ENCODE data around the gene COL13A1.

Gene COL13A1

DNA sequence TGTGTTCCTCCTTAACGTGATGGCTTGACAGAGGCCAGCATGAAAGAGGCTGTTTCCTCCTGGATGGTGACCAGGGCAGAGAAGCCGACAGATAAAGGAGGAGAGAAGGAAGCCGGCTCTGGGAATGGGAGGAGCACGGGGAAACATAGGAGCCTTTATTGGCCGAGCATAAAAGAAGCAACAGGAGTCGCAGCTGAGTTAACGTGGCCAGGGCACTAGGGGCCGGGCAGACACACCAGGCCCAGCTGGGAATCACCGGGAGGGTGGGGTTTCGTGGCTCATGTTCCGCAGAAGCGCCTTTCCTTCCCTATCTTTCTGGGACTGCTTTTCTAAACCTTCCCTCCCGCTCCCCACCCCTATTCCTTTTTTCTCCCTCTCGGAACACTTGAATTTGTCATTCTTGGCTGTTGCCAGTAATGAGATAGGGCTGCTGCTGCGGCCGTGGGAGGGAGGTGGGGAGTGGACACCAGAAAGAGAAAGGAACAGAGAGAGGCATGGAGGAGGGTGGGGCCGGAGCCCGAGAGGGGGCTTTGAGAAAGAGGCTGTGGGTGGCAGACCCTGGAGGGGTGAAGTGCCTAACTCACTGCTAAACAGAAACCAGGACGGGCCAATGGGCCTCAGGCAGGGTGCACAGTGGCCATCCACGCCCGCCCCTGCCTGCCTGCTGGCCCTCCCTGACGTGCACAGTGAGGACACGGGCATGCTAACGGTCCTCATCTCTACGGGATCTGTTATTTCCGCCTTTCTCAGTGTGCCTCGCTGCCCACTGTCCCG, 65.2 kb downstream of the COL13A1 start:
- no peak for DNase-seq (ENCODE audit: low read depth)

DNA sequence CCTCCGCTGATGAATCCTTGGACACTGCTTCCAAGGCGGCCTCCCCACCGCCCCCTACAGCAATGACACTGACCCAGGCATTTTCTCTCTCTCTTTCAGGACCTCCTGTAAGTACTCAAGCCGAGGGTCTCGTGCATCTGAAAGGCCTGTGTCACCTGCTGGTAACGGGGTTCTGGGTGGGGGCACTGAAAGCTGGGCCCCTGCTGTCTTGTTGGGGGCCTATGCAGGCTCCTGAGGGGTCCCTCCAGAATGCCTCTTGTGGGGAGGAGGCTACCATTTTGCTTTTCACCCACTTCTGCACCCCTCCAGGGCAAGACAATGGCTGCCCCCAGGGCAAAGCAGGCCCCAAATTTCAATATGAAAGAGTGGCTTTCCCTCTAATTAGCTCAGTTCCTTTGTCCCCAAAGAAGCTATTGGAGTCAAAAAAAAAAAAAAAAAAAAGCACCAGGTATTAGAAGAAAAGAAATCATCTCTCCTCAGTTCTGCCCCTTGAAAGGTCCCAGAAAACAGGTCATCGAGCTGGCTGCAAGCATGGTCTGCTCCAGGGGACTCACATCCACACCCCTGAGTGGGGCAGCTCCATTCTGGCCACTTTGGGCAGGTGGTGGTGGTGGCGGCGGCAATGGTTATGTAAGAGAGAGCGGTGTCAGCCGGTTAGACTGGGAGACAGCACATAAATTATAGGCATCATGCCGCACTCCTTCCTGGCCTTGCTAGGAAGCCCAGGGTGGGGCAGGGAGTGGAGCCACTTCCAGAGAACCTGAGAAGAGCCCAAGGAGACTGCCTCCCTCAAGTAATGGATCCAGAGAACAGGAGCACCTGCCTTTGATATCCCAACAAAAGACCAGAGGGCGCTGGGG, 66.2 kb downstream of the COL13A1 start:
- no peak for DNase-seq (ENCODE audit: low read depth)

DNA sequence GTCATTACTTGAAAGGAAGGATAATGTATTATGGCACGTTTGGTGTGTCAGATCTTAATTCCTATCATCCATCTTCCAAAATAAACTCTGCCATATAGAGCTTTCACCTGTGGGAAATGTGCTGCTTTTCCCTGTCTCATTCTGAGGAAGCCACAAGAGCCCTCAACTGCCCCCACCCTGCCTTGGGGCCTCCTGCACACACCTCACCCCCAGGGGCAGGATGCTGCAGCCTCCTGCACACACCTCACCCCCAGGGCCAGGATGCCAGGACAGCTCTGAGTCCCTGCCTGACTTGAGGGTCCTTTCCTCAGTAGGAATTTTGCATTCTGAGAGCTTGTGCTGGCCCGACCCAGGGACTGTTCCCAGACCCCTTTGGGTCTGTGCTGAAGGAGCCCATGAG, 67.1 kb downstream of the COL13A1 start:
- no peak for DNase-seq (ENCODE audit: low read depth)

DNA sequence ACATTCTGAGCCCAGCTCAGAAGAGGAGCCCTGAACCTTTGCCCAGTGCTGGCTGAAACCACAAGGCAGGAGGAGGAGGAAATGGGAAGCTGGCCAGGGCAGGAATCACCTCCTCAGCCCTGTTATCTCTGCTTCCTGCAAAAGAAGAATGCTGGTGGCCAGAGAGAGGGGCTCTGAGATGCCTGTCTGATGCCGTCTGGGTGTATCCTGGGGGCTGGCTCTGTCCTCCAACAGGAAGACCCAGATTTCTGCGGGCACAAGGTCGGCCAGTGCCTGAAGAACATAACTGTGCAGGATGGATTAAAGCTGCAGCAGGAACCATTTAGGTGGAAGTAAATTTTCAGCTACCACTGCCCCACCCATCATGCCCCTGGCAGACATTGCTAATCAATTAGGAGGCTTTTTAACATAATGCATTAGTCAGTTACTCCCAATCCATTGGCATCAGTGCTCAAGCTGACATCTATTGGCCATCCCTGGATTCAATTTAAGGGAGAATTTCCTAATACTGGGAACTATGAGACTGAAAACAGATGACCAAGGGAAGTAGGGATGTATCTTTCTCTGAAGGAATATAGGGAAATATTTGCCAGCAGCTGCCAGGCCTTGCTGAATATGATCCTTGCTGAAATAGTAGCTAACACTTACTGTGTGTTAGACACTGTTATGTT, 67.7 kb downstream of the COL13A1 start:
- DNase-seq (ENCODE audit: low read depth) = no peak

DNA sequence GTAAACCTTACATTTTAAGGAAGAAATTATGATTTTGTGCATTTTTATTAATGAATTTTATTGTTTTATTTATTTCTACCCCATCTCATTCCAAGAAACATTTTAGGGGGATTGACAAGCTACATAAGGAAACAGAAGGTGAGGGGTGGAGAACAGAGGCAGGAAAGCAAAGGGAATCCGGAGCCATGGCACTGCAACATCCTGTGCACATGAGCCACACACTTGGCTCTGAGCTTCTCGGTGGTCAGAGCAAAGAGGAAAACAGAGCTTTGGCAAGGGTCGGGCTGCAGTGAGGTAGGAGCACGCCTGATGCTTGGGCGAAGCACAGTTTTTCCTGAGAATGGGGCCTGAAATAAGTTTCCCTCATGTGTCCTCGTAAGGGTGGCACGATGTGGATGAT, 68.9 kb downstream of the COL13A1 start:
- DNase-seq (ENCODE audit: low read depth) = no peak

DNA sequence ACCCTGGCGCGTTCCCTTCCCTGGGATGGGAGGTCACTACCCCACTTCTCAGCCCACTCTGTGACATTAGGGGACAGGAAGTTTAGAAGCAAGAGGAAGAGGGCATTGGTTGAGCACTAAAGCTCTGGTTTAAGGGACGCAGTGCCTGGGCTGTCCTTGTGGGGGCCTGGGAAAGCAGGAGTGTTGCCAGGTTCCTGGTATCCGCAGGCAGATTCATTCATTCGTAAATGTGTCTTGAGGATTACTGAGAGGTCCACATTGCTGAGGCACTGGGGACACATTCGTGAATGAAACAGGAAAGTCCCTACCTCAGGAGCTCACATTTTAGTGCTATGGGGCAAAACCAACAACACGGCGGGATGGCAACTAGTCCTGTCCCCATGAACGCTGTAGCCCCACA, 69.4 kb downstream of the COL13A1 start:
- no peak for DNase-seq (ENCODE audit: low read depth)

DNA sequence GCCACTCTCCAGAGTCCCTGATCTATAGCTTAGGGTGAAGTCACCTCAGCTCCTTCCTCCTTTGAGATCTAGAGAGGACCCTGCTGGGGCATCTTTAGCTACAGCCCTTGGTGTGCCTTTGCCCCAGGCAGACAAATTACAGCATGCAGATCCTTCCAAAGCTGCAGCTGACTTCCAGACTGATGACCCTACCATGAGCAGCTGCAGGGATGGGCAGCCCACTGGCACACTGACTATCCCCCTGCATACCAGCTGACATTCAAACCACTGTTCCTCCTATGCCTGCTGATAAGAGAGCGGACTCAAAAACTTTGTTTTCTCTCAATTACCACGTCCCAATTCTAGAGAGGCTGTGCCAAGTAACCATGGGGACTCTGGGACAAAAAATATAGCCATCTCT, 70.6 kb downstream of the COL13A1 start:
- DNase-seq (ENCODE audit: low read depth) = no peak

DNA sequence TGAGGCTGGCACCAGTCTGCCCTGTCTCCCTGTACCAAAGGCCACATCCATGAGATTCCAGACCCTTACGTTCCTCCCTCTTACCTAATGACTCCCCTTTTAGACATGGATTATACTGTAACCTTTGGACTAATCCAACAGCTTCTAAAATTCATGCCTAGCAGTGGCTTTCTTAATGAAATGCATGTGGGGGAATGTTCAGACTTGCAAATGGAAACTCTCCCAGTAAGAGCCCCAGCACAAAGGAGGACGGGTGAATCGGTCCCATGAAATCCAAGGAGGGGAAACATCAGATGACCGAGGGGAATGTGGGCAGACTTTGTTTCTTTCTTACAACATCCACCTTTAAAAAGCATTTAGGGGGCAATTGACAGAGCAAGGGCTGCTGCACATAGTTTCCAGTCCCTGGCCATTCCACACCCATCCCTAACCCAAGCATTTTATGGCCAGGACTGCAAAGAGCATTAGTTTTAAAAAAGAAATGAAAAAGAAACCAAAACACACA, 71.5 kb downstream of the COL13A1 start:
- no peak for DNase-seq (ENCODE audit: low read depth)

DNA sequence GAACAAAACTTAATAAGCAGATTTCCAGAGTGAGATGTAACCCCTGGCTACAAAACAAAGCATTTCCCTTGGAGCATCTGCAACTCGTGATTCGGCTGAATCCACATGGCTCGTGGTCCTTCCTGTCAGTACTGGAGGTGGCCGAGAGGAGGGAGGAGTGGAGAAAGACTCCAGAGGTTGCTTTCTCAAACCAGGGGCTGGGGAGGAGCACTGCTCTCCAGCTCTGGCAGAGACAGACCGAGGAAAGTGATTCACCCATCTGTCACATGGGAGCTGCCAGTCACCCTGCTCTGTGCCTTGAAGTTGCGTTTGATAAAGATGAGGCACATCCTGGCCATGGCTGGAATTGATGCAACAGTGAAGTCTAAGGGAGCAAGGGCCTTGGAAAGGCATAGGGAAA, 72.7 kb downstream of the COL13A1 start:
- no peak for DNase-seq (ENCODE audit: low read depth)

DNA sequence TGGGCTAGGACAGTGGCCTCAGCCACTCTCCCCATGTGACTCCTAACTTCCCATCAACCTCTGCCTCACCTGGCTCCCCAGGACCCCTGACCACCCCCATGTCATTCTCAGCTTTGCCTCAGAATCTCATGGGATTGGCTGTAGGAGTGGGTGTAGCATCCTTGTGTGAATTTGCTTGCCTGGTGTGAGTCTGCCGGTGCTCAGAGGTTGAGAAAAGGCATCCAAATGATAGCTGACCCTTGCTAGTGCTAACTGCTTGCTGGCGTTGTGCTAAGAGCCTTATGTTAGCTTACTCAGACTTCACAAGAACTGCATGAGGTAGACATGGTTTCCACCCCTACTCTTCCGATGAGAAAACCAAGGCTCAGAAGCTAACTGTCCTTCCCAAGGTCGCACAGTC, 74.2 kb downstream of the COL13A1 start:
- no peak for DNase-seq (ENCODE audit: low read depth)

DNA sequence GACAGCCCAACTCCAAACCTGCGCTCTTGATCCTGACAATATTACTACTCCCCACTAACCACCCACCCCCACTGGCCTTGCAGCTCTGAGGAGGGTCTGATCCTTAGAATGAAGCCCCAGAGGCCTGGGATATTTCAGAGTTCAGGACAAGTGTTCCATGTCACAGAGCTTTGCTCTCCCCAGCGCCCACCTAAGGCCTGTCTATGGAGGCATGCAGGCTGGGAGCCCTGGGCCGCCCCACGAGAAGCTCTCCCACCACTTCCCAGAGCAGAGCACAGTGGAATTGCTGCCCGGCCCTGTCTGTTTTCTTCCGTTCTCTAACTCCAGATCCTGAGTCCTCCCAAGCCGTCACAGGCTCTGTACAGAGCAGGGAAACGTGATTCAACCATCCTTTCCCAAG, 74.6 kb downstream of the COL13A1 start:
- DNase-seq (ENCODE audit: low read depth) = no peak

DNA sequence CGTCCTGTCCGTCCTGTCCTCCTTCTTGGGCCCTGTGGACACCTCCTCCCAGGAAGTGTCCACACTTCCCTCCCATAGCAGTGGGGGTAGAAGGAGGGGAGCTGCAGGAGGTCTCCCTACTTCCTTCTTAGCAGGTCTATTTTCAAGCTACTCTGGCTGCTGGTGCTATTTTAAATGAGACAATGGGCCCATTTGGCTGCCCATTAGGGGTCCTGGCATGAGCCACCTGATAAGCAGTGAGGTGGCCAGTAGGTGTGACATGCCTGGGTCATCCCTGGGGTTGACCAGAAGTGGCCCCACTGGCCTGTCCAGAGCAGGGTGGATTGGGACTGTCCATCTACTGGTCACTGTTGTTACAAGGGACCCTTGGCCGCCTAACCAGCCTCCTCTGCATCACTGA, 75.2 kb downstream of the COL13A1 start:
- no peak for DNase-seq (ENCODE audit: low read depth)

DNA sequence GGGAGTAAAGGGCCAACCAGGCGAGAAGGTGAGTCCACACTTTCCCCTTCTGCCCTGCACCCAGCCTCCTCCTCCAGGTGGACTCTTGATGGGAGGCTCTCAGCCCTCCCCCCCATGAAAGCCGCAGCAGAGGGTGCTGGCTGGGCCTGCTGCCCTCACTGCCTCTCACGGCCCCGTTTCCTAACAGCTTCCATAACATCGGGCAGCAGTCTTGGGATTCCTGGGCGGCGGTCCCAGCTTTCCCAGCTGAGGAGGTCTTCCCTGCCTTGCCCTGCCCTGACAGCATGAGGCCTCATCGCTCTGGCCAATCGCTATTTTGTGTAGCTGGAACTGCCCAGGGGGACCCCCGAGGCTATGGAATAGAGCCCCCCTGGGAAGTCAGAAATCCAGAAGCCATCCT, 76.3 kb downstream of the COL13A1 start:
- DNase-seq (ENCODE audit: low read depth) = no peak

DNA sequence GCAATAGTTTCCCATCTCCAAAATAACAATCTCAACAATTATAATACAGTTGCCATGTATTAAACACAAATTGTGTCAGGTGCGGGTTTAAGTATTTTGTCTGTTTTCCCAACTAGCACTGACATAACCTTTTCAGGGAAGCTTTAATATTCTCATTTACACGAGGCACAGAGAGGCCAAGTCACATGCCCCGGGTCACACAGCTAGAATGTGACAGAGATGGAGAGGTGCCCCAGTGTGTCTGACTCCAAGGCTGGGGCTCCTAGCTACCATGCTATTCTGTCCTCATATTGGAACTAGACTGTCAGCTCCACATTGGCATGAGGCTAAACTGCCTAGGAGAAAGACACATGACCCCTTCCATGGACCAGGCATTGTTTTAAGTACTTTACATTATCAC, 77.2 kb downstream of the COL13A1 start:
- DNase-seq (ENCODE audit: low read depth) = no peak

DNA sequence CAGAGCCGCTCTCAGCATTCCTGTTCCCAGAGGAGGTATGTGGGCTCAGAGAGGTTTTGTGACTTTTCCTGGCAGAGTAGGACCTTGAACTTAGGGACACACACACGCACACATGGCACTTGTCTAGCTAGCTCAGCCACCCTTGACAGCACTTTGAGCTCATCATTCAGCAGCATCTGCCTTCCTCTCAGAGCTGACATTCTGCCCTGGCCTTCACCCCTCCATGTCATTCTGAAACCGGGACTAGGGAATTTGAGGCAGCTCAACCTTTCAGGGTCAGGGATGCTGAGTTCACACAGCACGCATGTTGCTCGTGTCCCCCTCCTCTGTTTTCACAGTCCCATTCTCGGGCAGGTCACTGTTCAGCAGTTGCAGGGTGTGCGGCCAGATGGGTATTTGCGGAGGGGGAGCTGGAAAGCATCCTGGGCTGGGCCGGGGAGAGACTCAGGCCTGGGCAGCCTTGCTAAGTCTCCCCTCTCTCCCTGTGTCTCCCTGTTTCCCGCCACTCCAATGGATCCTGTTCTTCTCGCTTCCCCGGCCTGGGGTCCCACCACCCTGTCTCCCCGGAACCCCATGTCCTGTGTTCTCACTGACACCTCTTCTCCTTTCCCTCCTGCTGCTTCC, 78.0 kb downstream of the COL13A1 start:
- DNase-seq (ENCODE audit: low read depth) = no peak

DNA sequence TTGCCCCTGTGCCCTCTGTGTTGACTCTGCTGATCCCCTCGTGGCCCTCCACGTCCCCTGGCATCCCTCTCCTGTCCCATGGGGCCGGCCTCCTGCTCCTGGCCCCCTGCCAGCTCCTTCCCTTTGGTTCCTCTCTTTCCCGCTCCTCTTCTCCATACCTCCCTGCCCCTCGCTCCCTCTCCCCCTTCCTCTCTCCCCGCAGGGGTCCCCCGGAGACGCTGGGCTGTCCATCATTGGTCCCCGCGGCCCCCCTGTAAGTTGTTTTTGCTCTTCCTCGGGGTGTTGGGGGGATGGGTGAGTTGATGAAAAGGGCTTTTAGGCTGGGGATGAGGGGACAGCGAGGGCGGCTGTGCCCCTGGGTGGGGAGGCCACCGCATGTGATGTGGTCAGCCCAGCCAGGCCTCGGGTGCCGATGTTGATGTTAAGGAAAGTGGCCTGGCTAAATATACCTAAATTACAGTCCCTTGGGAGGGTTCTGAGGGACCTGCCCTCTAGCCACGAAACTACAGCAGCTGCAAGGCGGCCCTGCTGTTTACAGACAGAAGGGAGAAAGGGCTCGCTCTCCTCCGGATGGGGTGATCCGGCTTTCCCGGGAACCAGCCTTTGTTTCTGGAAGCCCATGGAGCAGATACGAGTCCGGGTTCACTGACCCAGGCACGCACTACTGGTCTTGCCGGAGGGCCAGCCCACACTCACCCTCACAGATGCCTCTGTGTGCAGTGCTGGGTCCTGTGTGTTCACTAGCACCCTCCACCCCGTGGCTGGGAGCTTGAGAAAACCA, 78.8 kb downstream of the COL13A1 start:
- no peak for DNase-seq (ENCODE audit: low read depth)

DNA sequence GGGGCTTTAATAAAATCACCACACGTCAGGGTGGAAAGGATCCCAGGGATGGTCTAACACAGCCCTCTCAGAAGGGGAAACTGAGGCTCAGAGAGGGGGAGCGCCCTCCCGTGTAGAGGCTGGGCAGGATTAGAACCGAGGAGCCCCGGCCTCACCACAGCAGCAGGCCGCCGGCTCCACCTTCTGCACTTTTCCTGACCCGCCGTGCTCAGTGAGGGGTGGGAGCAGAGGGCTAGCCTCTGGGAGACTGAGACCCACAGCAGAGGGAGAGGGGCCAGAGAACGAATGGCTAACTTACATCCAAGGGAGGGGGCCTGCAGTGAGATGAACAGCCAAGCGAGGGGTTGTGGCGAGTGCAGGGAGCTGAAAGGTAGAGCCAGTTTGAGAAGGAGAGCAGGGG, 79.5 kb downstream of the COL13A1 start:
- DNase-seq (ENCODE audit: low read depth) = no peak

DNA sequence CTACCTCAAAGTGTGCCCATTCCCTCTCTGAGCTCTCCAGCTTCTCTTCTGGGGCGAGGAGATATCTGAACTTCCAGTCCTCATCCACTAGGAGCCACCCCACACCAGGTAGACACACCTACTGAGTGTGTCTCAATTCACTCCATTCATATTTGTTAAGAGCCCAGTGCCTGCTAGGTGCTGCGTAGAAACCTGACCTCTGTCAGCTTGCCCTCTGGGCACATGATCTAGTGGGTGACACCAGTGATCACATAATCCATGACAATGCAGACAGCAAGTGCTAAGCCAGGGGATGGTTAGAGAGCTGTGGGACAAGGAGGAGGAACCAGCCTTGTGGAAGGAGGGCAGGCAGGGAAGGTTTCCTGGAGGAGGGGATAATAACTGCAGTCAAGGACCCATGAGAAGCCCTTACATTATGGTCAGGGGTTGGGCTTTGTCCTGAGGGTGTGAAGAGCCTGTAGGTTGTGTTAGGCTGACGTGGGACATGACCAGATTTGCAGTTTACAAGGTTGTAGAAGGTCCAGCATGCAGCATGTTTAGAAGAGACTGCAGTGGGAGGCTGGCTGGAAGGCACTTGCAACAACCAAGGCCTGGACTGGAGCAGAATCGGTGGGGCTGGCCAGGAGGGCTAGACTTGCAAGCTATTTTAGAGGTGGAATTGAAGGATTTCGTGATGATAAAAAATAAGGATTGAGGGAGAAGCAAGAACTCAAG, 81.8 kb downstream of the COL13A1 start:
- no peak for DNase-seq (ENCODE audit: low read depth)

DNA sequence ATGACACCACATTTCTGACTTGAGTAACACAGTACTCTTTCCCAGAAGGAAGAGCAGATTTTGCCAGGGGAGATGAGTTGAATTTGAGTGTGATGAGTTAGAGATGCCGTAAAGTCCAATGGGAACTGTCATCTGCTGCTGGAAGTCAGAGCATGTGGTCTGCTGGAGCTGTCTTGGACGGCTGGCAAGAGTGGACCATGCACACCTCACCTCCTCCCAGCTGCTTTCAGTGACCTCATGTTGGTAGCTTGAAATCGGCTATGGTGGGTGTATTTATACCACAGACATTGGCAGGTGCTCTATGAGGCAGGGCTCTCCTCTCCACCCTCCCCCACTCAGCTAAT, 82.3 kb downstream of the COL13A1 start:
- DNase-seq (ENCODE audit: low read depth) = no peak

DNA sequence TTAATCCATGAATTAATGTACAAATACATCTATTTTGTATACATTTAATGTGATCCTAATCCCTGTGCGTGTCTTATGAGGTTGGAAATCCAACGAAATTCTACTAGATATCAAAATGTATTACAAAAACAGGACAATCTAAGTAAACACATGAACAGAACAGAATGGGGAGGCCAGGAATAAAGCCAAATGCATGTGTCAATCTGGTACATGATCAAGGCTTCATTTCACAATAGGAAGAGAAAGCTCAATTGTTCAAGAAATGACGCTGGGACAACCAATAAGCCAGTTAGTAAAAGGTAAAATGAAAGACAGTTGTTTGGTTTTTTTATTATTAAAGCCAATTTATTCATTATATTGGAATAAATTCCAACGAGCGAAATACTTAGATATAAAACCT, 83.0 kb downstream of the COL13A1 start:
- no peak for DNase-seq (ENCODE audit: low read depth)
